ENCODE measurements around the gene UBE2J2. TPM values are rescaled to one million over a fixed set of nuclear protein-coding genes. Genes with fewer than 3 reads are reported as not detected.

UBE2J2 gene
- total RNA-seq, 4 donors from 2014 or later = 9.5 to 66.1 (median 49.8) TPM

- Histone ChIP-seq H3K27ac (no peak overlapping the region), H3K27me3 (no peaks in the 10 kb centered on the region), H3K4me3 (no peak overlapping the region), H3K4me1 (no peaks in the 10 kb centered on the region), H3K9me3 (no peaks in the 10 kb centered on the region), H3K36me3 (no peaks in the 10 kb centered on the region)
- DNase-seq = no peak
- intact Hi-C loops (cut with DNase I; ENCODE audit: low total_unique reads) = no loop called here
- TF ChIP-seq POLR2A (IDR thresholded peaks at IDR 0.05) (no peak), CTCF (IDR thresholded peaks at IDR 0.05) (no peak)
Observed at GRCh38 chr1:1219341-1219740, 54.3 kb downstream of the UBE2J2 start.

GRCh38 chr1:1218524-1219200 is 55.0 kb downstream of the UBE2J2 start:
- intact Hi-C loops (cut with DNase I; ENCODE audit: low total_unique reads) = no loop called here
- Histone ChIP-seq H3K27ac (no peak overlapping the region), H3K36me3 (no peaks in the 10 kb centered on the region), H3K27me3 (no peaks in the 10 kb centered on the region), H3K9me3 (no peaks in the 10 kb centered on the region), H3K4me3 (no peak overlapping the region), H3K4me1 (no peaks in the 10 kb centered on the region)
- TF ChIP-seq CTCF (IDR thresholded peaks at IDR 0.05) (no peak), POLR2A (IDR thresholded peaks at IDR 0.05) (no peak)
- DNase-seq = no peak

- Histone ChIP-seq H3K4me3 (no peak overlapping the region), H3K4me1 (peaks cover 0 to 4% of the 10 kb centered on the region in 2 donors), H3K27me3 (no peaks in the 10 kb centered on the region), H3K36me3 (no peaks in the 10 kb centered on the region), H3K9me3 (no peaks in the 10 kb centered on the region), H3K27ac (no peak overlapping the region)
- no peak for DNase-seq
- intact Hi-C loops (cut with DNase I; ENCODE audit: low total_unique reads) = no loop called here
- TF ChIP-seq CTCF (IDR thresholded peaks at IDR 0.05) (no peak), POLR2A (IDR thresholded peaks at IDR 0.05) (no peak)
Observed at GRCh38 chr1:1217621-1218523, 55.8 kb downstream of the UBE2J2 start.

- Histone ChIP-seq H3K4me1 (peaks cover 0 to 6% of the 10 kb centered on the region in 2 donors), H3K27ac (no peak overlapping the region), H3K27me3 (no peaks in the 10 kb centered on the region), H3K9me3 (no peaks in the 10 kb centered on the region), H3K36me3 (no peaks in the 10 kb centered on the region), H3K4me3 (no peak overlapping the region)
- intact Hi-C loops (cut with DNase I; ENCODE audit: low total_unique reads) = no loop called here
- no peak for DNase-seq
- TF ChIP-seq CTCF (IDR thresholded peaks at IDR 0.05) = no peak
- no peak for TF ChIP-seq POLR2A (IDR thresholded peaks at IDR 0.05)
Observed at GRCh38 chr1:1216770-1217620, 56.7 kb downstream of the UBE2J2 start.
